ENCODE measurements around the gene PFN3.
A peak's percentile ranks its signal among the peaks of the same experiment; 100 is the strongest.

PFN3 gene

GRCh38 chr5:177399997-177400868 lies at the start of gene PFN3:
PFN3 (minus strand) TSS chr5:177400661; CDS start chr5:177400576, 85 bp downstream.
- in situ Hi-C loops (cut with MboI; ENCODE audit: low sequenced_read_pairs) = no loop called here
- no peak for DNase-seq (ENCODE audit: low spot score in 2 of 2)
- peaks cover 10% of the 10 kb centered on the region for H3K4me1 ChIP-seq
- no peaks in the 10 kb centered on the region for H3K27me3 ChIP-seq (ENCODE audit: low read depth)
- no peaks in the 10 kb centered on the region for H3K9me3 ChIP-seq
- H3K4me3 ChIP-seq = no peak within 1 kb of the TSS
- no peaks in the 10 kb centered on the region for H3K36me3 ChIP-seq (replicated peaks)

- Histone ChIP-seq H3K9me3 (no peaks in the 10 kb centered on the region), H3K27me3 (ENCODE audit: low read depth) (no peaks in the 10 kb centered on the region), H3K4me3 (no peak overlapping the region), H3K4me1 (peaks cover 21% of the 10 kb centered on the region), H3K36me3 (replicated peaks) (peaks cover 2% of the 10 kb centered on the region; the same call in 1 of the 2 replicates)
- in situ Hi-C loops (cut with MboI; ENCODE audit: low sequenced_read_pairs) = loop anchor here (5.0 to 10.0 kb wide), 2 partner anchors 57 to 135 kb away; partner anchors contain the start of gene MXD3
- DNase-seq (ENCODE audit: low spot score in 2 of 2) = no peak
These were observed 48.9 kb upstream of the PFN3 start for GRCh38 chr5:177449140-177450061.

- Histone ChIP-seq H3K27me3 (ENCODE audit: low read depth) (no peaks in the 10 kb centered on the region), H3K9me3 (no peaks in the 10 kb centered on the region), H3K4me1 (peaks cover 13% of the 10 kb centered on the region), H3K36me3 (replicated peaks) (no peaks in the 10 kb centered on the region), H3K4me3 (peak overlapping the region; percentile 47)
- in situ Hi-C loops (cut with MboI; ENCODE audit: low sequenced_read_pairs) = loop anchor here (5.0 to 10.0 kb wide), 2 partner anchors 56 to 134 kb away; partner anchors contain the start of gene MXD3
- no peak for DNase-seq (ENCODE audit: low spot score in 2 of 2)
These were observed 47.9 kb upstream of the PFN3 start for GRCh38 chr5:177448244-177448950.

GRCh38 chr5:177447611-177448243 lies 47.3 kb upstream of the PFN3 start:
- Histone ChIP-seq H3K9me3 (no peaks in the 10 kb centered on the region), H3K27me3 (ENCODE audit: low read depth) (no peaks in the 10 kb centered on the region), H3K36me3 (replicated peaks) (no peaks in the 10 kb centered on the region), H3K4me1 (peaks cover 13% of the 10 kb centered on the region), H3K4me3 (peak overlapping the region; percentile 47)
- peak in 1 of 2 experiments; percentile 65 for DNase-seq (ENCODE audit: low spot score in 2 of 2)
- in situ Hi-C loops (cut with MboI; ENCODE audit: low sequenced_read_pairs) = loop anchor here (5.0 to 10.0 kb wide), 2 partner anchors 55 to 133 kb away; partner anchors contain the start of gene MXD3

GRCh38 chr5:177447066-177447610 lies 46.7 kb upstream of the PFN3 start:
- H3K4me3 ChIP-seq = peak overlapping the region; percentile 47
- no peaks in the 10 kb centered on the region for H3K9me3 ChIP-seq
- DNase-seq (ENCODE audit: low spot score in 2 of 2) = peak; percentile 60 to 84
- no peaks in the 10 kb centered on the region for H3K27me3 ChIP-seq (ENCODE audit: low read depth)
- peaks cover 4% of the 10 kb centered on the region; the same call in 1 of the 2 replicates for H3K36me3 ChIP-seq (replicated peaks)
- in situ Hi-C loops (cut with MboI; ENCODE audit: low sequenced_read_pairs) = loop anchor here (5.0 to 10.0 kb wide), 2 partner anchors 55 to 132 kb away; partner anchors contain the start of gene MXD3
- peaks cover 13% of the 10 kb centered on the region for H3K4me1 ChIP-seq

GRCh38 chr5:177446200-177447065 lies 46.0 kb upstream of the PFN3 start, which contains the start of gene PRR7:
PRR7 (plus strand) TSS chr5:177446814; CDS start chr5:177455068, 8,254 bp downstream.
- DNase-seq (ENCODE audit: low spot score in 2 of 2) = peak; percentile 37 to 79
- H3K36me3 ChIP-seq (replicated peaks) = peaks cover 9% of the 10 kb centered on the region; the same call in 1 of the 2 replicates

GRCh38 chr5:177445917-177446199 lies 45.4 kb upstream of the PFN3 start:
- in situ Hi-C loops (cut with MboI; ENCODE audit: low sequenced_read_pairs) = loop anchor here (5.0 to 10.0 kb wide), 2 partner anchors 54 to 131 kb away; partner anchors contain the start of gene MXD3
- H3K36me3 ChIP-seq (replicated peaks) = peaks cover 11% of the 10 kb centered on the region
- peak overlapping the region; percentile 47 for H3K4me3 ChIP-seq
- peaks cover 13% of the 10 kb centered on the region for H3K4me1 ChIP-seq
- no peaks in the 10 kb centered on the region for H3K27me3 ChIP-seq (ENCODE audit: low read depth)
- H3K9me3 ChIP-seq = no peaks in the 10 kb centered on the region
- DNase-seq (ENCODE audit: low spot score in 2 of 2) = no peak

More at GRCh38 chr5:177446200-177447065, 46.0 kb upstream of the PFN3 start, which contains the start of gene PRR7:
- H3K4me3 ChIP-seq = peak within 1 kb of the TSS; percentile 47
- no peaks in the 10 kb centered on the region for H3K9me3 ChIP-seq
- H3K27me3 ChIP-seq (ENCODE audit: low read depth) = no peaks in the 10 kb centered on the region
- in situ Hi-C loops (cut with MboI; ENCODE audit: low sequenced_read_pairs) = loop anchor here (5.0 to 10.0 kb wide), 2 partner anchors 54 to 132 kb away; partner anchors contain the start of gene MXD3
- H3K4me1 ChIP-seq = peaks cover 13% of the 10 kb centered on the region

- Histone ChIP-seq H3K36me3 (replicated peaks) (peaks cover 14% of the 10 kb centered on the region), H3K9me3 (no peaks in the 10 kb centered on the region), H3K4me3 (no peak overlapping the region), H3K27me3 (ENCODE audit: low read depth) (no peaks in the 10 kb centered on the region), H3K4me1 (peaks cover 15% of the 10 kb centered on the region)
- in situ Hi-C loops (cut with MboI; ENCODE audit: low sequenced_read_pairs) = loop anchor here (5.0 to 10.0 kb wide), 2 partner anchors 53 to 130 kb away; partner anchors contain the start of gene MXD3
- DNase-seq (ENCODE audit: low spot score in 2 of 2) = no peak
These were observed 44.8 kb upstream of the PFN3 start for GRCh38 chr5:177445052-177445916.

GRCh38 chr5:177444106-177445051 lies 43.9 kb upstream of the PFN3 start:
- Histone ChIP-seq H3K36me3 (replicated peaks) (peaks cover 14% of the 10 kb centered on the region), H3K4me3 (no peak overlapping the region), H3K27me3 (ENCODE audit: low read depth) (no peaks in the 10 kb centered on the region), H3K4me1 (peaks cover 22% of the 10 kb centered on the region), H3K9me3 (no peaks in the 10 kb centered on the region)
- in situ Hi-C loops (cut with MboI; ENCODE audit: low sequenced_read_pairs) = loop anchor here (5.0 to 10.0 kb wide), 2 partner anchors 52 to 130 kb away; partner anchors contain the start of gene MXD3
- no peak for DNase-seq (ENCODE audit: low spot score in 2 of 2)
